Measurements from ENCODE around the gene FBXL14.

Gene FBXL14

GRCh38 chr12:1603269-1603993 lies 9.1 kb upstream of the FBXL14 start:
- no peak for TF ChIP-seq CREB1 (IDR thresholded peaks at IDR 0.05; ENCODE audit: low read depth)
- TF ChIP-seq TAF1 (IDR thresholded peaks at IDR 0.05; ENCODE audit: low read depth) = no peak
- TF ChIP-seq, protein P1, sequence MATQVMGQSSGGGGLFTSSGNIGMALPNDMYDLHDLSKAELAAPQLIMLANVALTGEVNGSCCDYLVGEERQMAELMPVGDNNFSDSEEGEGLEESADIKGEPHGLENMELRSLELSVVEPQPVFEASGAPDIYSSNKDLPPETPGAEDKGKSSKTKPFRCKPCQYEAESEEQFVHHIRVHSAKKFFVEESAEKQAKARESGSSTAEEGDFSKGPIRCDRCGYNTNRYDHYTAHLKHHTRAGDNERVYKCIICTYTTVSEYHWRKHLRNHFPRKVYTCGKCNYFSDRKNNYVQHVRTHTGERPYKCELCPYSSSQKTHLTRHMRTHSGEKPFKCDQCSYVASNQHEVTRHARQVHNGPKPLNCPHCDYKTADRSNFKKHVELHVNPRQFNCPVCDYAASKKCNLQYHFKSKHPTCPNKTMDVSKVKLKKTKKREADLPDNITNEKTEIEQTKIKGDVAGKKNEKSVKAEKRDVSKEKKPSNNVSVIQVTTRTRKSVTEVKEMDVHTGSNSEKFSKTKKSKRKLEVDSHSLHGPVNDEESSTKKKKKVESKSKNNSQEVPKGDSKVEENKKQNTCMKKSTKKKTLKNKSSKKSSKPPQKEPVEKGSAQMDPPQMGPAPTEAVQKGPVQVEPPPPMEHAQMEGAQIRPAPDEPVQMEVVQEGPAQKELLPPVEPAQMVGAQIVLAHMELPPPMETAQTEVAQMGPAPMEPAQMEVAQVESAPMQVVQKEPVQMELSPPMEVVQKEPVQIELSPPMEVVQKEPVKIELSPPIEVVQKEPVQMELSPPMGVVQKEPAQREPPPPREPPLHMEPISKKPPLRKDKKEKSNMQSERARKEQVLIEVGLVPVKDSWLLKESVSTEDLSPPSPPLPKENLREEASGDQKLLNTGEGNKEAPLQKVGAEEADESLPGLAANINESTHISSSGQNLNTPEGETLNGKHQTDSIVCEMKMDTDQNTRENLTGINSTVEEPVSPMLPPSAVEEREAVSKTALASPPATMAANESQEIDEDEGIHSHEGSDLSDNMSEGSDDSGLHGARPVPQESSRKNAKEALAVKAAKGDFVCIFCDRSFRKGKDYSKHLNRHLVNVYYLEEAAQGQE (IDR thresholded peaks at IDR 0.05; ENCODE audit: low read depth) = no peak
- TF ChIP-seq NFIC (IDR thresholded peaks at IDR 0.05) = no peak
- TF ChIP-seq EGR1 (IDR thresholded peaks at IDR 0.05) = no peak
- no peak for TF ChIP-seq CEBPB (IDR thresholded peaks at IDR 0.05)
- TF ChIP-seq EP300 (IDR thresholded peaks at IDR 0.05; ENCODE audit: borderline replicate concordance) = no peak
- no peak for TF ChIP-seq RAD21 (IDR thresholded peaks at IDR 0.05; ENCODE audit: low read depth)
- TF ChIP-seq ZBTB7A (IDR thresholded peaks at IDR 0.05; ENCODE audit: low read depth) = no peak
- TF ChIP-seq, protein P2, sequence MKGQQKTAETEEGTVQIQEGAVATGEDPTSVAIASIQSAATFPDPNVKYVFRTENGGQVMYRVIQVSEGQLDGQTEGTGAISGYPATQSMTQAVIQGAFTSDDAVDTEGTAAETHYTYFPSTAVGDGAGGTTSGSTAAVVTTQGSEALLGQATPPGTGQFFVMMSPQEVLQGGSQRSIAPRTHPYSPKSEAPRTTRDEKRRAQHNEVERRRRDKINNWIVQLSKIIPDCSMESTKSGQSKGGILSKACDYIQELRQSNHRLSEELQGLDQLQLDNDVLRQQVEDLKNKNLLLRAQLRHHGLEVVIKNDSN (IDR thresholded peaks at IDR 0.05) = no peak
- TF ChIP-seq TEAD4 (IDR thresholded peaks at IDR 0.05) = no peak
- no peak for TF ChIP-seq TCF12 (IDR thresholded peaks at IDR 0.05; ENCODE audit: low read depth)
- TF ChIP-seq, protein P3, sequence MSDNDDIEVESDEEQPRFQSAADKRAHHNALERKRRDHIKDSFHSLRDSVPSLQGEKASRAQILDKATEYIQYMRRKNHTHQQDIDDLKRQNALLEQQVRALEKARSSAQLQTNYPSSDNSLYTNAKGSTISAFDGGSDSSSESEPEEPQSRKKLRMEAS (IDR thresholded peaks at IDR 0.05) = no peak
- no peak for TF ChIP-seq FOXM1 (IDR thresholded peaks at IDR 0.05; ENCODE audit: borderline replicate concordance, low read depth)
- TF ChIP-seq YY1 (IDR thresholded peaks at IDR 0.05; ENCODE audit: low read depth) = no peak

DNA sequence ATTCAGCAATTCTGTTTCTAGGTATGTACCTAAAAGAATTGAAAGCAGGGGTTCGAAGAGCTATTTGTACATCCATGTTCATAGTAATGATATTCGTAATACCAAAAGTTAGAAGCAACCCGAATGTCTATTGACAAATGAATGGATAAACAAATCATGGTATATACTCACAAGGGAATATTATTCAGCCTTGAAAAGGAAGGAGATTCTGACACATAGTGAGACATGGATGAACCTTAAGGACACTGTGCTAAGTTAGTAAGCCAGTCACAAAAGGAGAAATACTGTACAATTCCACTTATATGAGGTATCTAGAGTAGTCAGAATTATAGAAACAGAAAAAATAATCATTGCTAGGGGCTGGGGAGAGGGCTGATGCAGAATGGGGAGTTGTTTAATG lies 4.4 kb upstream of the FBXL14 start:
- TF ChIP-seq TEAD4 (IDR thresholded peaks at IDR 0.05) = no peak
- no peak for TF ChIP-seq EP300 (IDR thresholded peaks at IDR 0.05; ENCODE audit: borderline replicate concordance)
- TF ChIP-seq, protein P1 (IDR thresholded peaks at IDR 0.05; ENCODE audit: low read depth) = no peak
- no peak for TF ChIP-seq ZBTB7A (IDR thresholded peaks at IDR 0.05; ENCODE audit: low read depth)
- TF ChIP-seq TCF12 (IDR thresholded peaks at IDR 0.05; ENCODE audit: low read depth) = no peak
- TF ChIP-seq FOXM1 (IDR thresholded peaks at IDR 0.05; ENCODE audit: borderline replicate concordance, low read depth) = no peak
- TF ChIP-seq, protein P2 (IDR thresholded peaks at IDR 0.05) = no peak
- TF ChIP-seq, protein P3 (IDR thresholded peaks at IDR 0.05) = no peak
- no peak for TF ChIP-seq CREB1 (IDR thresholded peaks at IDR 0.05; ENCODE audit: low read depth)
- TF ChIP-seq EGR1 (IDR thresholded peaks at IDR 0.05) = no peak
- no peak for TF ChIP-seq NFIC (IDR thresholded peaks at IDR 0.05)
- no peak for TF ChIP-seq RAD21 (IDR thresholded peaks at IDR 0.05; ENCODE audit: low read depth)
- no peak for TF ChIP-seq YY1 (IDR thresholded peaks at IDR 0.05; ENCODE audit: low read depth)
- TF ChIP-seq CEBPB (IDR thresholded peaks at IDR 0.05) = no peak
- TF ChIP-seq TAF1 (IDR thresholded peaks at IDR 0.05; ENCODE audit: low read depth) = no peak

DNA sequence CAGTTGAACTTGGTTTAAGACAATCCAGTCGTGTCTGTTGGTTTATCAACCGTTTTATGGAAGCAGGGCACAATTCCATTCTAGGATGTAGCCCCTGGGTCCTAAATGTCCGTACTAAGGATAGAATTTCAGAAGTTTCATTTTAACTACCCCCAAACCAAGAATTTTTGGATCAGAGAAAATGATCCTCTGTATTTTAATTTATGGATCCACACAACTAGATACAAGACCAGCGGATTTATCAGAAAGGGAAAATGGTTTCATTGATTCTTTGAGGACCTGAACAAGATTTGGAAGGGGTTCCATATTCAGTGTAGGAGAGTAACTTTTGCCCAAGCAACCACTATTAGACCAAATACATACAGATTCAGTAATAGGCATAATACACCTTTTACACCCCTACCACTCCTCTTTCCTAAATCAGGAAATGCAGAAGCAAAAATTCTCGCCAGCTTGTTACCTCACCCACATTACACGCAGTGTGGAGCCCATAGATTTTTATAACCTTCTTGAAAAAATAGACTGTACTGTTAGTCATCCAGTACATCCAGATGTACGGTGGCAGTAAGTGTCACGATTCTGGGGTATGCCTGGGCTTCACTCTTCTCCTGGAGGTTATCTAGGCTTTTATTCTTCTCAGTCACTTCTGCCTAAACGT lies 1.4 kb upstream of the FBXL14 start:
- TF ChIP-seq YY1 (IDR thresholded peaks at IDR 0.05; ENCODE audit: low read depth) = no peak
- no peak for TF ChIP-seq TAF1 (IDR thresholded peaks at IDR 0.05; ENCODE audit: low read depth)
- TF ChIP-seq CREB1 (IDR thresholded peaks at IDR 0.05; ENCODE audit: low read depth) = no peak
- no peak for TF ChIP-seq EP300 (IDR thresholded peaks at IDR 0.05; ENCODE audit: borderline replicate concordance)
- no peak for TF ChIP-seq ZBTB7A (IDR thresholded peaks at IDR 0.05; ENCODE audit: low read depth)
- TF ChIP-seq, protein P1 (IDR thresholded peaks at IDR 0.05; ENCODE audit: low read depth) = no peak
- TF ChIP-seq NFIC (IDR thresholded peaks at IDR 0.05) = no peak
- TF ChIP-seq, protein P3 (IDR thresholded peaks at IDR 0.05) = no peak
- TF ChIP-seq TCF12 (IDR thresholded peaks at IDR 0.05; ENCODE audit: low read depth) = no peak
- no peak for TF ChIP-seq RAD21 (IDR thresholded peaks at IDR 0.05; ENCODE audit: low read depth)
- TF ChIP-seq FOXM1 (IDR thresholded peaks at IDR 0.05; ENCODE audit: borderline replicate concordance, low read depth) = no peak
